GM12891 (cell line): ENCODE data around the gene MYCBP2.

Source experiments
- PAX5 ChIP-seq: IDR thresholded peaks from 2 replicates; pipeline ENCODE4 v1.6.1; 2011; ENCODE audit warnings: low read length, moderate library complexity, mild to moderate bottlenecking; ENCODE audit not compliant: insufficient read depth, severe bottlenecking
- POLR2A ChIP-seq: IDR thresholded peaks from 2 replicates; pipeline ENCODE4 v1.6.1; 2011; ENCODE audit warnings: low read depth, low read length, control low read depth
- POLR2AphosphoS5 ChIP-seq: IDR thresholded peaks from 2 replicates; pipeline ENCODE4 v1.6.1; 2011; ENCODE audit warnings: low read depth, low read length, control low read depth
- POU2F2 ChIP-seq: IDR thresholded peaks from 2 replicates; pipeline ENCODE4 v1.6.1; 2011; ENCODE audit warnings: low read depth, mild to moderate bottlenecking, control low read depth, low read length, moderate library complexity
- SPI1 ChIP-seq: IDR thresholded peaks from 2 replicates; pipeline ENCODE4 v1.6.1; 2011; ENCODE audit warnings: low read depth, low read length, control low read depth
- TAF1 ChIP-seq: IDR thresholded peaks from 2 replicates; pipeline ENCODE4 v1.6.1; 2011; ENCODE audit warnings: low read depth, low read length, control low read depth

DNA sequence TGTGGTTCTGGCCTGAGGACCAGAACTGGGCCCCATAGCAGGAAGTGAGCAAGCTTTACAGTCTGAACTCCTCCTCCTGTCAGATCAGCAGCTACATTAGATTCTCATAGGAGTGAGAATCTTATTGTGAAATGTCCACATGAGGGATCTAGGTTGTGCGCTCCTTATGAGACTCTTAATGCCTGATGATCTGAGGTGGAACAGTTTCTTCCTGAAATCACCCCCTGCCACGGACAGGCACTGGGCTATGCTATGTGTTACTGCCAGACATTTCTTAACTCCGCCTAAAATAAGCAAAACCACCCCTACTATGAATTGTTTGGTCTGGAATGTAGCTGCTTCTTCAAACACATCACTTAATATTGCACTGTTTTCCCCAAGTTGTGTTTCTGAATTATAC, 304.6 kb downstream of the MYCBP2 start:
- no peak for TF ChIP-seq TAF1
- no peak for TF ChIP-seq POU2F2
- TF ChIP-seq POLR2A, result no peak
- TF ChIP-seq POLR2AphosphoS5, result no peak
- no peak for TF ChIP-seq SPI1
- no peak for TF ChIP-seq PAX5
